HL-60 (cell line): ENCODE measurements around the gene PHC2.

ENCODE experiments used
- DNase-seq, 2 experiments: peaks; one replicate each; pipeline ENCODE4 v3.0.0-alpha.2; 2010 to 2020; ENCODE audit warnings: low read depth in 1 of 2, low spot score in 1 of 2
- H3K27ac ChIP-seq: fragments of 250-450 bp; sonication (Bioruptor Pico); replicated peaks from 2 replicates; pipeline ENCODE4 v1.5.1; 2020; ENCODE audit warnings: mild to moderate bottlenecking, moderate library complexity
- H3K27me3 ChIP-seq: fragments of 250-450 bp; sonication (Bioruptor Pico); 2 replicates; pipeline ENCODE4 v1.5.1; 2021; ENCODE audit warnings: mild to moderate bottlenecking, moderate library complexity; ENCODE audit not compliant: insufficient read depth, poor library complexity, severe bottlenecking
- H3K4me3 ChIP-seq: replicated peaks from 2 replicates; pipeline ENCODE4 v1.5.1; 2011; ENCODE audit warnings: mild to moderate bottlenecking, control low read depth, low read length; ENCODE audit not compliant: insufficient read depth
- GABPA ChIP-seq: IDR thresholded peaks from 2 replicates; pipeline ENCODE4 v1.6.1; 2012; ENCODE audit warnings: low read depth
- POLR2AphosphoS5 ChIP-seq: IDR thresholded peaks from 2 replicates; pipeline ENCODE4 v1.6.1; 2012; ENCODE audit warnings: low read depth
- SPI1 ChIP-seq: IDR thresholded peaks from 2 replicates; pipeline ENCODE4 v1.6.1; 2012; ENCODE audit warnings: low read depth, mild to moderate bottlenecking, borderline replicate concordance
- TF ChIP-seq, protein P1 (sequence below): IDR thresholded peaks from one replicate; pipeline ENCODE4 v1.5.1; 2011; ENCODE audit warnings: low read length, control low read depth, inconsistent platforms; ENCODE audit not compliant: insufficient read depth
- TF ChIP-seq, protein P2 (sequence below): IDR thresholded peaks from 2 replicates; pipeline ENCODE4 v1.6.1; 2012; ENCODE audit warnings: low read depth; ENCODE audit not compliant: insufficient replicate concordance

Gene PHC2

DNA sequence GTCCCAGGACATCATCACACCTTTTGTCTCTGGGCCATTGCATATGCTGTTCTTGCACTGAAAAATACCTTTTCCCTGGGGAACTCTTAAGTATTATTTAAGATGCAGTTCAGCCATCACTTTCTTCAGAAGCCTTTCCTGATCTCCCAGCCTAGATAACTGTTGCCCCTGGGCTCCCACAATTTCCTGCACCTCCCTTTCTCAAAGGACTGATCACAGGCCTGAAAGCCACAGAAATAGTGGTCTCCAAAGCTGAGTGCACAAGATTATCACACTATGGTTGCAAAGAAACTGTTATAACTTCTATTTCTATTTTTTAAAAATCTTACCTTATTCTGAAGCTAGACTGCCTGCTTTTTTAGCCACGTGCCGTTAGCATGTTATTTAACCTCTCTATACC lies 38.8 kb upstream of the PHC2 start:
- TF ChIP-seq GABPA (no peak), SPI1 (no peak), POLR2AphosphoS5 (no peak)
- TF ChIP-seq, protein P1, sequence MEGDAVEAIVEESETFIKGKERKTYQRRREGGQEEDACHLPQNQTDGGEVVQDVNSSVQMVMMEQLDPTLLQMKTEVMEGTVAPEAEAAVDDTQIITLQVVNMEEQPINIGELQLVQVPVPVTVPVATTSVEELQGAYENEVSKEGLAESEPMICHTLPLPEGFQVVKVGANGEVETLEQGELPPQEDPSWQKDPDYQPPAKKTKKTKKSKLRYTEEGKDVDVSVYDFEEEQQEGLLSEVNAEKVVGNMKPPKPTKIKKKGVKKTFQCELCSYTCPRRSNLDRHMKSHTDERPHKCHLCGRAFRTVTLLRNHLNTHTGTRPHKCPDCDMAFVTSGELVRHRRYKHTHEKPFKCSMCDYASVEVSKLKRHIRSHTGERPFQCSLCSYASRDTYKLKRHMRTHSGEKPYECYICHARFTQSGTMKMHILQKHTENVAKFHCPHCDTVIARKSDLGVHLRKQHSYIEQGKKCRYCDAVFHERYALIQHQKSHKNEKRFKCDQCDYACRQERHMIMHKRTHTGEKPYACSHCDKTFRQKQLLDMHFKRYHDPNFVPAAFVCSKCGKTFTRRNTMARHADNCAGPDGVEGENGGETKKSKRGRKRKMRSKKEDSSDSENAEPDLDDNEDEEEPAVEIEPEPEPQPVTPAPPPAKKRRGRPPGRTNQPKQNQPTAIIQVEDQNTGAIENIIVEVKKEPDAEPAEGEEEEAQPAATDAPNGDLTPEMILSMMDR, result no peak
- TF ChIP-seq, protein P2, sequence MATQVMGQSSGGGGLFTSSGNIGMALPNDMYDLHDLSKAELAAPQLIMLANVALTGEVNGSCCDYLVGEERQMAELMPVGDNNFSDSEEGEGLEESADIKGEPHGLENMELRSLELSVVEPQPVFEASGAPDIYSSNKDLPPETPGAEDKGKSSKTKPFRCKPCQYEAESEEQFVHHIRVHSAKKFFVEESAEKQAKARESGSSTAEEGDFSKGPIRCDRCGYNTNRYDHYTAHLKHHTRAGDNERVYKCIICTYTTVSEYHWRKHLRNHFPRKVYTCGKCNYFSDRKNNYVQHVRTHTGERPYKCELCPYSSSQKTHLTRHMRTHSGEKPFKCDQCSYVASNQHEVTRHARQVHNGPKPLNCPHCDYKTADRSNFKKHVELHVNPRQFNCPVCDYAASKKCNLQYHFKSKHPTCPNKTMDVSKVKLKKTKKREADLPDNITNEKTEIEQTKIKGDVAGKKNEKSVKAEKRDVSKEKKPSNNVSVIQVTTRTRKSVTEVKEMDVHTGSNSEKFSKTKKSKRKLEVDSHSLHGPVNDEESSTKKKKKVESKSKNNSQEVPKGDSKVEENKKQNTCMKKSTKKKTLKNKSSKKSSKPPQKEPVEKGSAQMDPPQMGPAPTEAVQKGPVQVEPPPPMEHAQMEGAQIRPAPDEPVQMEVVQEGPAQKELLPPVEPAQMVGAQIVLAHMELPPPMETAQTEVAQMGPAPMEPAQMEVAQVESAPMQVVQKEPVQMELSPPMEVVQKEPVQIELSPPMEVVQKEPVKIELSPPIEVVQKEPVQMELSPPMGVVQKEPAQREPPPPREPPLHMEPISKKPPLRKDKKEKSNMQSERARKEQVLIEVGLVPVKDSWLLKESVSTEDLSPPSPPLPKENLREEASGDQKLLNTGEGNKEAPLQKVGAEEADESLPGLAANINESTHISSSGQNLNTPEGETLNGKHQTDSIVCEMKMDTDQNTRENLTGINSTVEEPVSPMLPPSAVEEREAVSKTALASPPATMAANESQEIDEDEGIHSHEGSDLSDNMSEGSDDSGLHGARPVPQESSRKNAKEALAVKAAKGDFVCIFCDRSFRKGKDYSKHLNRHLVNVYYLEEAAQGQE, result no peak
- H3K4me3 ChIP-seq, result no peak overlapping the region
- no peak overlapping the region for H3K27ac ChIP-seq
- no peaks in the 10 kb centered on the region for H3K27me3 ChIP-seq
- DNase-seq, result no peak

DNA sequence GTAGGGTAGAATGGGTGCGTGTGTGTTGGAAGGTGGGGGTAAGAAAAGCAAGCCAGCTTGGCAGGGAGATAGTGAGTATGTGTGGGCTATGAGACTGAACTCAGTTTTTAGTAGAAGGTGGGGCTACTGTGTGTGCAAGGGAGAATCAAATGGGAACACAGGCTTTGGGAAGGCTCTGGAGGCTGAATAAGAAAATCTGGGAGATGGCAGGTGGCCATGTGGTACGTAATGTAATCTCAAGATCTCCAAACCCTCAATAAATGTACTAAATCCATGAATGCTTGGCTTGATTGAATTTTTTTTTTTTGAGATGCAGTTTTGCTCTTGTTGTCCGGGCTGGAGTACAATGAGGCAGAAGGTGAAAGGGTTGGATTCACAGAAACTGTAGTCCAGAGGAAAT lies 38.1 kb upstream of the PHC2 start:
- Histone ChIP-seq H3K27me3 (no peaks in the 10 kb centered on the region), H3K4me3 (no peak overlapping the region), H3K27ac (no peak overlapping the region)
- DNase-seq, result no peak
- TF ChIP-seq SPI1, result no peak
- no peak for TF ChIP-seq POLR2AphosphoS5
- no peak for TF ChIP-seq GABPA
- TF ChIP-seq, protein P1, result no peak
- TF ChIP-seq, protein P2, result no peak

DNA sequence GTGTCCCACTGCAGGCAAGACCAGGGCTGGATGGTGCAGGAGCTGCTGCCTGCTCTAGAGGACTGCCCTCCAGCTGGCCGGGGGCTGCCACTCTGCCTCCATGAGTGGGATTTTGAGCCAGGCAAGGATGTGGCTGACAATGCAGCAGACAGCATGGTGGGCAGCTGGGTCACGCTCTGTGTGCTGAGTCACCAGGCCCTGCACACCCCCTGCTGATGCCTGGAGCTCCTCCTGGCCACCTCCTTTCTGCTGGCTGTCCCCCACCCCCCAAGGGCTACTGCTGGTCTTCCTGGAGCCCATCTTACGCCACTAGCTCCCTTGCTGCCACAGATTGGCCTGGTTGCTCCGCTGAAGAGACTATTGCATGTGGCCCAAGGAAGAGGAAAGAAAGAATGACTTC lies 37.6 kb upstream of the PHC2 start:
- H3K4me3 ChIP-seq, result no peak overlapping the region
- DNase-seq, result no peak
- H3K27ac ChIP-seq, result no peak overlapping the region
- TF ChIP-seq, protein P2, result no peak
- TF ChIP-seq GABPA (no peak), POLR2AphosphoS5 (no peak), SPI1 (no peak)
- TF ChIP-seq, protein P1, result no peak
- H3K27me3 ChIP-seq, result no peaks in the 10 kb centered on the region
